Fibroblast of skin of right quadriceps (primary cell): Measurements from ENCODE around the gene PDHB.

Experiments used
- DNase-seq: peaks from one replicate; pipeline ENCODE4 v3.0.0-alpha.2; 2013

Gene PDHB

DNA sequence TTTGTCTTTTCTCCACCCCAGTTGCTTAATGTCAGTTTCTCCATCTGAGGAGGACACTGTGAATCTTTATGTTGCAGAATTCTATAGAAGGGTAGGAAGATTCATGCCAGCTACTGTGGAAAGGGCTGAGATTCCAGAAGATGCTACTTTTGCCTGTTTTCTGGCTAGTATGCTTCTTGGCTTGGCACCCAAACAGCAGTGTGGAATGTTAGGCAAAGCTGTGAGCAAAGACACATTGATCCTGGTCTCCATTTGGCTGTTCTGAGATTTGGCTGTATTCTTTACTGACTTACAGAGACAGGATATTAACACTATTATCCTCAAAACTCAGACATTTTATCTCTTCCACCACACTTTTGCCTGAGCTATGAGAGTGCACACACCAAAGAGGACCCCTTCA lies 39.3 kb downstream of the PDHB start:
- no peak for DNase-seq

DNA sequence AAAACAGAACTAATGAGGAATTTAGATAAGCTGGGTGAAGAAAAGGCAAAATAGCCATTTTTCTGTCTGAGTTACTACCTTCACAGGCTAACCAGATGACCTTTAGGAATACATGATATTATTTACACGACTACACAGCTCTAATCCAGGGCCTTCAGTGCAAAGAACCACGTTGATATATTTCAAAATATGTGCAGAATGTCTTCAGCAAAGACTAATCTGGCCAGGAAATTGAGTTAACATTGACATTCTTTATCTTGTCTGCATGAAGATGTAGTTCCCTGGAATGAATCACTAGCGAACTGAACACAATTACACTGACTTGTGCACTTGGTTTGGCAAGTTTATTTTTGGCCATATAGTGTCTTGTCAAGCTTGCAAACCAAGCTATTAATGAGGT lies 41.5 kb downstream of the PDHB start:
- DNase-seq = peak; percentile 33

DNA sequence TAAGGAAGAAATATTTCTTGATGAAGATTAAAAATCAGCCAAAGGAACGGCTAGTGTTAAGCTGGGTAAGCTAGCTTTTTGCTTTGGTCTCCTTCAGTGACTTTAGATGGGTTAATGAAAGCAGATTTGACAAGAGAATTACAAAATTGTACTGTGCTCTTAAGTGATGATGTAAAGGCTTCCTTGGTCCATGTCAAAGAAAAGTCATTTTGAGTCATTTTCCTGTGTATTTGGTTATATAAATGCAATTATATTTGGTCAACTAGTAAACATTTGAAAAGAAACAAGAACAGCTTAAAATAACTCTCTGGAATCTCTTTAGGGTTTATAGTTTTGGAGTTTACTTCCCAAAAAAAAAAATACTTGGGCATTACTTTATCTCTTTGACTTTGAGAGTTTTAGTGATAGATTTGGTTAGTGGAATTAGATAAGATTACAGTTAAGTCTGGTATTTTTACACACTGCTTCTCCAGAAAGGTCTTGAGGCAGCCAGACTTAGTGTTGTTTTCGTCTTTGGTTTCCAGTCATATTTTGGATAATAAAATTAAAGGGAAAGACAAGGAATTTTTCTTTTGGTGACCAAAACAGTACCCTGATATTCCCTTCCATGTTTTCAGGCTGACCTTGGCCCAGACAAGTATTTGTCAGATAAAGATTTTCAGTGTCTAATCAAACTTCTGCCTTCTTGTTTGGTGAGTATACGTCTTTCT lies 42.3 kb downstream of the PDHB start:
- no peak for DNase-seq

DNA sequence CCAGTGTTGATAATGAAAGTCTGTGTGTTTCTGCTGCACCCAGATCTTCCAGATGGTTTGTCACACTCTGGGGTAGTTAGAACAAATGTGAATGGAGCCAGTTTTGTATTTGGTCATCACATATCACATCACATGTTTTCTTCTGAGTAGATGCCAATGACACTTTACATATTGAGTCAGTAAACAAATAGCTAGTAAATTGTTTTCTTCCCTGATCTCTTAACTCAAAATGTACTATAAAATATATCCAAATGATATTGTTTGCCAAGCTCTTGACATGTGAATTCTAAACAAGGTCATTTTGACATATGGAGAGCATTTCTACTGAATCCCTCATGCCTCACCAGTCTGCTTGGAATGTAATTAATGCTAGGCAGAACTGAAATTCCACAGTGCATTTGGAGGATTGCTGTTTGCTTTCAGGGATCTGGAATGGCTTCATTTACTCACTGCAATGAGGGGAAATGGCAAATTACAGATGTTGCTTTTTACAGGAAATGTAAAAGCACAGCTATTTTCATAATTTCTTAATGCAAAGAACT lies 45.0 kb downstream of the PDHB start:
- peak; percentile 90 for DNase-seq

DNA sequence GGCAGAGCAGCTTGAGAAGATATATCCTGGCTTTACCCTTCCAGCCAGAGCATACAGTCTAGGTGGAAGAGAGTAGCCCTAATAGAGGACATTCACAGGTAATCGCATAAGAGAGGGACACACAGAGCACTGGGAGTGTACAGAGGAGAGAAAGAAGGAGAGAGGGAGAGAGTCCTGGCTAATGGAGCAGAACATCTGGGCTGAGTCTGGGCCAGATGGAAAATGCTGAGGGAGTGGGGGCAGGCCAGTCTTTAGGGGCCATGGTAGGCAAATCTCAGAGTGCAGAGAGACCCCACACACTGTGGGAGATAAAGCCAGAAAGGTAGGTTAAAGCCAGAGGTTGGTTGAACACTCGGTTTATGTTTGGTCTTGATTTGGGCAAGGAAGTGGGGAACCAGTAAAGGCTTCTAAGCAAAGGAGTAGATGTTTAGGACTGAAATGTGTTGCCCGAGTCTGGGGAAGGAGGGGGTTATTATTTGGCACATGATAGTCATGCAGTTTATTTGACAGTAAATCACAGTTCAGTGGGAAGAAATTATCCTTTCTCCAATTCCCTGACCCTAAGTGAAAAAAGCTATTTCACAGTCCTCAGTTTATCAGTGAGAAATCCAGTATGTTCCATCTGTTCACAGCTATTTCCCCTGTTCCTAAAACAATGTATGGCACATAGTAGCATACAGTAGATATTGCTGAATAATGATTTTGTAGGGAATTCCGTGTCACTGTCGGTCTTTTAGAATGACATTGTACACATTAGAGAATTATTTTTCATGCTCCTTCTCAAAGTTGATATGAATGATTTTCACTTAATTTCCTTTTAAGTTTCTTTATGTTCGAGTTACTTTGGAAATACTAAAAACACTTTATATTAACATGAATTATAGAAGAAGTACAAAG lies 45.7 kb downstream of the PDHB start:
- DNase-seq = no peak

DNA sequence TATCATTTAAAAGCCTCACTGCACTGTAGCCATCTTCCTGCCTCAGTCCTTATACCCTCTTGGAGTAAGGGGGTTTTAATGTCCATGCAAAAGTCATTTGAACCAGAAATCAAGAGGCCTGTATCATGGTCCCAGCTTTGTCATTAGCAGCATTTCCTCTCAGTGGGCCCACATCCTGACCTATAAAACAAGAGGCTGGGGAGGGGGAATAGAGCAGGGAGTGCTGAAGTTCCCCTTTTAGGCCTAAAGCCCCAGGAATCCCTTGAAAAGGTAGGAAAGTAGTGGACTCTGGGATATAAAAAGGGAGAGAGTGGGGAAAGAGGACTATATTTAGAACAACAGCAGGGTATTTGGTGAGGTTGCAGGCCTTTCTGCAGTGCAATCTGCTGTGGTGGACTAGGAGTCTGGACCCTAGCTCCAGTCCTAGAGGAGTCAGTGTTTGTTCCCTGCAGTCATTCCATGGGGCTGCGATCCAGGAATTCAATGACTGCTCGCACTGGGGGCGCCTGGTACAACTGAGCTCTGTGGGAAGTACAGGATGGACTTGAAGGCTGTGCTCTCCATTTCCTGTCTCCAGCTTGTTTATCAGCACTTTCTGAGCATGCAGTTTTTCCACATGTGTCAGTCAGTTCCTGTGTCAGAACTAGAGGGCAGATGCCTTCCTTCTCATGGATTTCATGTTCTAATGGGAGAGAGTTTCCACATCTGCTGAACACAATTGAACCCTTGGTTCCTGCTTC lies 46.8 kb downstream of the PDHB start:
- DNase-seq = peak; percentile 89

DNA sequence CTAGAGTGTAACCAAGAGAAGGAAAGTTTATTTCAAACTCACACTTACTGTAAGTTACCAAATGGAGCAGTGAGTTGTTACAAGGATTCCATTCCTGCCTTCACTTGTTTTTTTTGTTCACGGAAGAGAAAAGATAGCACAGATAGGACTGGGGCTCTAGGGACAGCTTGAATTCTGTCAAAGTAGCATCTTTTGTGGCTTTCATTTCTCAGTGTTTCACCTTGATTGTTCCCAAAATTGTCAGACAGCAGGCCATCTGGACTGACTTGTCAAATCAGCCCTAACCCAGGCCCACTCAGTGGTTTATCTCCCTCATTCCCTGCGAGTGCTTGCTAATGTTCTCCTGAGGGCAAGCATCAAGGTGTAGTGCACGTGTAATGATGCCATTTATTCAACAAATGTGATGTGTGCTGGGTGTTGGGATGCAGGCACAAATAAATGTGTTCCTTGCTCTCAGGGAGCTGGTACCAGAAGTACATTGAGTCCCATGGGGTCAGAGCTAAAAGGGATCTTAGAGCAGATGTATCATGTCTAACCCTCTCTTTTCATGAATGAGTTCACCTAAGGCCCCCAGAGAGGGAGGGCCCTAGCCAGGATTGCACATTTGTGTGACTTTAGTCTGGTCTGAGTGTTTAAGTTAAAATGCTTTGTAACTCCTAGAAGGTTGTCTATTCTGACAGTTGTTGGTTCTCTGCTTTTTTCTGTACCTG lies 49.1 kb downstream of the PDHB start:
- DNase-seq = peak; percentile 13

DNA sequence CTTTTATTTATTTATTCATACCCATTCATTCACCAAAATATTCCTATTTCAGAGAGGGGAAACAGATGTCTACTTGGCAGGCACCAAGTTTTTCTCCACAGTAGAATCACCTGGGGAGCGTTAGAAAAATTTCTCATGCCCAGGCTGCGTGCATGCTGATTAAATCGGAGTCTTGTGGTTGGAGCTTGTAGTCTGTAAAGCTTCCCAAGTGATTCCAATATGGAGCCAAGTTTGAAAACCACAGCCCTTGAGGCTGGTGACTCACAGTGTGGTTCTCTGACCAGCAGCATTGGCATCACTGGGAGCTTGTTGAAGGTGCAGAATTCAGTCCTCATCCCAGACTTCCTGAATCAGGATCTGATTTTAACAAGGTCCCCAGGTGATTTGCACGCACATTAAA lies 49.7 kb downstream of the PDHB start:
- peak; percentile 100 for DNase-seq

DNA sequence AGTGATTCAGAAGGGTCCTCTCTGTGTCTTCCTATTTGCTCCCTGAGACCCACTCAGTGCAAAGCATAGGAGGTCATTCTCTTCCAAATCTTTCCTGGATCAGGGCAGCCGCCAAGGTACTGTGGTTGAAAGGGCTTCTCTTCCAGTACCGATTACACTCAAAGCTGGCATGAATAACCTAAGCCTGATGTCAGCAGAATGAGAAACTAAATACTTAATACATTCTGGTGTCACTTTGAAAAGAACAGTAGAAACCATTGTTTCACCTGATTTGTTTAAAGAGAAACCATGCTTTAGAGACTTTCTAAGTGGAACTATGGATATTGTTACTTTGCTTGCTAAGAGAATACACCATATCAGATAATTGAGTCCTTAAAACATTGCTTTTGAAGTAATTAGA lies 50.2 kb downstream of the PDHB start:
- peak; percentile 45 for DNase-seq

DNA sequence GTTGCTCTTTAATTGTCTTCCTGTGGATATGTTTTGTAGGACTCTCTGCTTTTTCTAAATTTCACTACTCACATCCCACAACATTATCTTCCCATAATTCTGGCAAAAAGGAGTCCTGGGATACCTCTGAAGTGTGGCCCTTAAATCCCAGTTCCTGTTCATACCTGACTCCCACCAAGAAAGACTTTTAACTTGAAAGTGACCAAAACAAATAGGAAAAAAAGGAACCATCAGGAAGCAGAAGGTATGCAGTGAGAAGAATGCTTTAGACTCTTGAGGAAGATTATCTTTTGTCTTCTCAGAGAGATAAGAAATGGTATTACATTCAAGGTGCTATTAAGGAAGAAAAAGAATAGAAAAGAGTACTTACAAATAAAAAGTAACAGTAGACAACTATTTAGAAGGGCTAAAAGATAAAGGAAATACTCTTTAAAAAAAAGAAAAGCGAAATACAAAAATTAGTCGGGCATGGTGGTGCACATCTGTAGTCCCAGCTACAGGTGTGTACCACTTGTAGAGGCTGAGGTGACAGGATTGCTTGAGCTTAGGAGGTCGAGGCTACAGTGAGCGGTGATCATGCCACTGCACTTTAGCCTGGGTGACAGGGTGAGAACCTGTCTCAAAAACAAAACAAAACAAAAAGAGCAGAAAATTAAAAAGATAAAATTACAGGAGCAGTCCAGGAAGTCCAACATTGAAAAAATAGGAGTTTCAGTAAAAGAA lies 54.1 kb downstream of the PDHB start:
- DNase-seq = no peak

DNA sequence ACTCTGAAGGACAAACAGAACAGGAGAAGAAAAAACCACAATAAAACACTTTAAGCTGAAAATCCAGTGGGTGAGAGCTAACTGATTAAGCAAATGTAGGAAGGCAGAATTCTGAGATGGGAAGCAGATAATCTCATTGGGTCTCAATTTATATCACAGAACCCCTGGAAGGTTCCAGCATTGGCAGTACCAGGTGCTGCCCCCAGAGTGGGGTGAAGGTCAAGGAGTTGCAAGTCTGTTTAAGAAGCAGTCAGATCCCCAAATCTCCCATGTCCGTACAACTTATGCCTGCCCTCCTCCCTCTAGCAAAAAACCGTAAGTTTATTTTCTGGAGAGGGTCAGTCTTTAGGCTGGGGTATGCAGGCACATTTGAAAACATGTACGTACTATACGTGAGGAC lies 55.9 kb downstream of the PDHB start:
- DNase-seq = no peak
